Glutamatergic neuron (in vitro differentiated cells): Measurements from ENCODE around the gene TMEM248. TPM values are rescaled to one million over a fixed set of nuclear protein-coding genes. Genes with fewer than 3 reads are reported as not detected.
"Not testable (repeated sequence)": the region's sequence is repeated elsewhere in the genome, so short reads cannot be mapped to it uniquely, and the experiment has no call there.

Source experiments
- DNase-seq: peaks from one replicate; pipeline ENCODE4 v3.0.0; 2022
- H3K27ac Mint-ChIP-seq: one replicate; pipeline ENCODE4 v1.8.0; 2020; ENCODE audit warnings: mild to moderate bottlenecking, mixed read lengths, inconsistent platforms; ENCODE audit not compliant: unreplicated experiment
- H3K27me3 Mint-ChIP-seq: one replicate; pipeline ENCODE4 v1.8.0; 2020; ENCODE audit warnings: mild to moderate bottlenecking, moderate library complexity, mixed read lengths, inconsistent platforms; ENCODE audit not compliant: unreplicated experiment
- H3K36me3 Mint-ChIP-seq: one replicate; pipeline ENCODE4 v1.8.0; 2020; ENCODE audit warnings: mild to moderate bottlenecking, mixed read lengths, inconsistent platforms; ENCODE audit not compliant: unreplicated experiment
- H3K4me1 Mint-ChIP-seq: one replicate; pipeline ENCODE4 v1.8.0; 2020; ENCODE audit warnings: mild to moderate bottlenecking, low read depth, mixed read lengths, inconsistent platforms; ENCODE audit not compliant: unreplicated experiment
- H3K4me3 Mint-ChIP-seq: one replicate; pipeline ENCODE4 v1.8.0; 2020; ENCODE audit warnings: mild to moderate bottlenecking, mixed read lengths, inconsistent platforms; ENCODE audit not compliant: unreplicated experiment
- H3K9me3 Mint-ChIP-seq: one replicate; pipeline ENCODE4 v1.8.0; 2020; ENCODE audit warnings: mild to moderate bottlenecking, moderate library complexity, mixed read lengths, inconsistent platforms; ENCODE audit not compliant: unreplicated experiment
- total RNA-seq: library from RNA; stranded (reverse); fragmentation: NEBNext Ultra II Directional; extraction: Animal tissue kit (Norgen Biotek cat#: 25700); gene quantifications from one replicate; pipeline ENCODE4 v1.2.1, GENCODE V29; 2021; ENCODE audit not compliant: unreplicated experiment
- TF ChIP-seq, protein P1 (sequence below): fragments of 200-600 bp; sonication (generic); IDR thresholded peaks from one replicate; pipeline ENCODE4 v1.5.0; 2021; ENCODE audit not compliant: partially characterized antibody, unreplicated experiment

The TMEM248 gene
- total RNA-seq, 1 donor from 2014 or later = 62.6 TPM

DNA sequence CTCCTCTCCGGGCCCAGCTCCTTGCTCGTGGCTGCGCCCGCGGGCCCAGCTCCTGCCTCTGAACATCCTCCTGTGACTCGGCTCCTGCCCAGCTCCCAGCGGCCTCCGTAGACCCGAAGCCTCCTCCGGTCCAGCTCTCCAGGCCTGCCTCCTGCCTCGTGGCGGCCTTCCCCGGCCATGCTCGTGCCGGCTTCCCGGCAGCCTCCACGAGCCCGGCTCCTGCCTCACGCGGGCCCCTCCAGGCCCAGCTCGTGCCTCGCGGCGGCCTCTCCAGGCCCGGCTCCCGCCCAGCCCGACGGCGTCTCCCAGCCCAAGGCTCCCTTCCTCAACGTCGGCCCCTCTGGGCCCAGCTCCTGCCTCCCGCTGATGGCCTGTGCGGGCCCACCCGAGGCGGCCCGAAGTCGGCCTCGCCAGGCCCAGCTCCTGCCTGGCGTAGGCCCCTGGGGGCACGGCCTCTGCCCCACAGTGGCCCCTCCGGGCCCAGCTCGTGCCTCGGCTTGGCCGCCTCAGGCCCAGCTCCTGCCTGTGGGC lies 16.9 kb upstream of the TMEM248 start:
- peaks cover 6% of the 10 kb centered on the region for H3K36me3 Mint-ChIP-seq
- DNase-seq = no peak
- H3K9me3 Mint-ChIP-seq = peaks cover 8% of the 10 kb centered on the region
- H3K27ac Mint-ChIP-seq = no peak overlapping the region
- H3K4me1 Mint-ChIP-seq = no peaks in the 10 kb centered on the region
- TF ChIP-seq, protein P1, sequence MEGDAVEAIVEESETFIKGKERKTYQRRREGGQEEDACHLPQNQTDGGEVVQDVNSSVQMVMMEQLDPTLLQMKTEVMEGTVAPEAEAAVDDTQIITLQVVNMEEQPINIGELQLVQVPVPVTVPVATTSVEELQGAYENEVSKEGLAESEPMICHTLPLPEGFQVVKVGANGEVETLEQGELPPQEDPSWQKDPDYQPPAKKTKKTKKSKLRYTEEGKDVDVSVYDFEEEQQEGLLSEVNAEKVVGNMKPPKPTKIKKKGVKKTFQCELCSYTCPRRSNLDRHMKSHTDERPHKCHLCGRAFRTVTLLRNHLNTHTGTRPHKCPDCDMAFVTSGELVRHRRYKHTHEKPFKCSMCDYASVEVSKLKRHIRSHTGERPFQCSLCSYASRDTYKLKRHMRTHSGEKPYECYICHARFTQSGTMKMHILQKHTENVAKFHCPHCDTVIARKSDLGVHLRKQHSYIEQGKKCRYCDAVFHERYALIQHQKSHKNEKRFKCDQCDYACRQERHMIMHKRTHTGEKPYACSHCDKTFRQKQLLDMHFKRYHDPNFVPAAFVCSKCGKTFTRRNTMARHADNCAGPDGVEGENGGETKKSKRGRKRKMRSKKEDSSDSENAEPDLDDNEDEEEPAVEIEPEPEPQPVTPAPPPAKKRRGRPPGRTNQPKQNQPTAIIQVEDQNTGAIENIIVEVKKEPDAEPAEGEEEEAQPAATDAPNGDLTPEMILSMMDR = no peak
- H3K27me3 Mint-ChIP-seq = peaks cover 2% of the 10 kb centered on the region
- no peak overlapping the region for H3K4me3 Mint-ChIP-seq

DNA sequence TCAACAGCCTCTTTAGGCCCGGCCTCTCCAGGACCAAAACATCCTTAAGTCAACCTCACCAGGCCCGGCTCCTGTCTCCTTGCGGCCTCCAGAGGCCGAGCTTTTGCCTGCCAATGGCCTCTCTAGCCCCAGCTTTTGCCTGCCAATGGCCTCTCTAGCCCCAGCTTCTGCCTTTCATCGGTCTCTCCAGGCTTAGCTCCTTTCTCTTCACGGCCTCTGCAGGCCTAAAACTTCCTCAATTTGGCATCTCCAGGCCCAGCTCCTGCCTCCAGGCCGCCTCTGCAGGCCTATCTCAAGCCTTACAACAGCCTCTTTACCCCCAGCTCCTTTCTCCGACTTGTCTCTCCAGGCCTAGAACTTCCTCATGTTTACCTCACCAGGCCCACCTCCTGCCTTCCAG lies 15.7 kb upstream of the TMEM248 start:
- H3K4me3 Mint-ChIP-seq = no peak overlapping the region
- no peaks in the 10 kb centered on the region for H3K4me1 Mint-ChIP-seq
- H3K27ac Mint-ChIP-seq = peak overlapping the region; percentile 31
- H3K9me3 Mint-ChIP-seq = peaks cover 6% of the 10 kb centered on the region
- no peak for DNase-seq
- TF ChIP-seq, protein P1 = no peak
- peaks cover 2% of the 10 kb centered on the region for H3K27me3 Mint-ChIP-seq
- peaks cover 6% of the 10 kb centered on the region for H3K36me3 Mint-ChIP-seq

- Mint-ChIP-seq H3K4me1 (no peaks in the 10 kb centered on the region), H3K27ac (no peak overlapping the region), H3K36me3 (peaks cover 6% of the 10 kb centered on the region), H3K4me3 (no peak overlapping the region), H3K27me3 (peaks cover 2% of the 10 kb centered on the region), H3K9me3 (peaks cover 6% of the 10 kb centered on the region)
- TF ChIP-seq, protein P1 = no peak
- DNase-seq = no peak
These were observed 15.3 kb upstream of the TMEM248 start for GRCh38 chr7:66905689-66906088.

GRCh38 chr7:66907731-66908130 lies 13.3 kb upstream of the TMEM248 start:
- DNase-seq = no peak
- Mint-ChIP-seq H3K9me3 (peaks cover 6% of the 10 kb centered on the region), H3K36me3 (peaks cover 6% of the 10 kb centered on the region), H3K27ac (no peak overlapping the region), H3K27me3 (peaks cover 2% of the 10 kb centered on the region), H3K4me3 (no peak overlapping the region), H3K4me1 (no peaks in the 10 kb centered on the region)
- TF ChIP-seq, protein P1 = no peak

- not testable (repeated sequence) for DNase-seq, H3K9me3 Mint-ChIP-seq, H3K4me3 Mint-ChIP-seq, H3K36me3 Mint-ChIP-seq, H3K27me3 Mint-ChIP-seq, H3K4me1 Mint-ChIP-seq, H3K27ac Mint-ChIP-seq
These were observed 12.4 kb upstream of the TMEM248 start for GRCh38 chr7:66908598-66908997.

- Mint-ChIP-seq H3K36me3 (no peaks in the 10 kb centered on the region), H3K27ac (no peak overlapping the region)
- TF ChIP-seq, protein P1 = no peak
These were observed 10.2 kb upstream of the TMEM248 start for GRCh38 chr7:66910789-66911188.

GRCh38 chr7:66911191-66911590 lies 9.8 kb upstream of the TMEM248 start:
- not testable (repeated sequence) for H3K4me3 Mint-ChIP-seq, H3K36me3 Mint-ChIP-seq, H3K4me1 Mint-ChIP-seq, H3K27me3 Mint-ChIP-seq, H3K9me3 Mint-ChIP-seq, H3K27ac Mint-ChIP-seq, DNase-seq

More at GRCh38 chr7:66910789-66911188, 10.2 kb upstream of the TMEM248 start:
- Mint-ChIP-seq H3K27me3 (no peaks in the 10 kb centered on the region), H3K4me1 (no peaks in the 10 kb centered on the region), H3K9me3 (no peaks in the 10 kb centered on the region), H3K4me3 (no peak overlapping the region)
- no peak for DNase-seq
